Lower leg skin (tissue), 4 donors: Measurements from ENCODE around the gene CRMP1. TPM values are rescaled to one million over a fixed set of nuclear protein-coding genes. Genes with fewer than 3 reads are reported as not detected.

Experiments
- DNase-seq, 2 donors: peaks; one replicate each; pipeline ENCODE4 v3.0.0-alpha.2; 2019; ENCODE audit warnings: low spot score in 2 of 2
- H3K4me3 ChIP-seq: fragments of 200-600 bp; sonication (generic); 2 replicates; pipeline ENCODE4 v1.5.1; 2017; ENCODE audit warnings: mild to moderate bottlenecking, low read depth; ENCODE audit not compliant: poor library complexity, severe bottlenecking
- POLR2A ChIP-seq, 2 donors: fragments of 450-650 bp; IDR thresholded peaks; one replicate each; pipeline ENCODE4 v1.6.1; 2016 to 2017; ENCODE audit warnings: antibody characterized with exemption in 2 of 2, mild to moderate bottlenecking in 1 of 2, moderate library complexity in 1 of 2
- WGBS, 2 donors: methylation state at CpG; one replicate each; pipeline ENCODE4 v1.1.5; 2018; 5-methylcytosine and 5-hydroxymethylcytosine counted together
- intact Hi-C: fragments of 100-400 bp; cut with DNase I; formaldehyde crosslinking; loops from one replicate; pipeline ENCODE4 v1.15.0; 2023; ENCODE audit warnings: low total_unique reads
- total RNA-seq, 4 donors: library from RNA; depleted of rRNA; stranded (reverse); fragments of >200 nt; gene quantifications; one replicate each; pipeline ENCODE4 v1.1.0, GENCODE V29; 2016
- TF ChIP-seq, protein P1 (sequence below), 3 donors: fragments of 450-650 bp; IDR thresholded peaks; one replicate each; pipeline ENCODE4 v1.5.1; 2016; ENCODE audit warnings: antibody characterized with exemption in 3 of 3, mild to moderate bottlenecking in 3 of 3, moderate library complexity in 2 of 3

The CRMP1 gene
- total RNA-seq, 4 donors from 2014 or later = 0.17 to 1.2 (median 0.17) TPM; not detected in 1

- TF ChIP-seq POLR2A (IDR thresholded peaks at IDR 0.05) = no peak
- DNase-seq = no peak
- WGBS, 2 donors = 42 to 66% methylated on average over 1 of the region's 1 CpG
- intact Hi-C loops = no loop called here
- no peak overlapping the region for H3K4me3 ChIP-seq
Observed at GRCh38 chr4:5790546-5790857, 102.4 kb downstream of the CRMP1 start.

DNA sequence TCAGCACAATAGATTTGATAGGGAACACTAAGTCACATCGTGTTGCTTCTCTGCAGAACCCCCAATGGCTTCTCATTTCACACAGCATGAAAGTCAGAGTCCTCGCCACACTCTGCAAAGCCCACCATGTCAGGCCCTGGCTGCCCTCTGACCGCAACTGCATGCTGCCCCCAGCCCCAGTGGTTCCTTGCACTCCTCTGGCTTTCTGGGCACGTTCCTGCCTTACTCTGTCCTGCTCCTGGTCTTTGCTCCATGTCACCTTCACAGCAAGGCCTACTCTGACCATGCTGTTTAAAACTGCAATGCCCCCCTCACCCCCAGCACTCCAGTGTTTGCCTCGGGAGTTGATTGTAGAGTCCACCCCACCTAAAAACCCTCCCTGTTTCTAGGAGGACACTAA lies 103.7 kb downstream of the CRMP1 start:
- peak in 1 of 2 donors; percentile 67 for DNase-seq
- no peak for TF ChIP-seq POLR2A (IDR thresholded peaks at IDR 0.05)
- TF ChIP-seq, protein P1, sequence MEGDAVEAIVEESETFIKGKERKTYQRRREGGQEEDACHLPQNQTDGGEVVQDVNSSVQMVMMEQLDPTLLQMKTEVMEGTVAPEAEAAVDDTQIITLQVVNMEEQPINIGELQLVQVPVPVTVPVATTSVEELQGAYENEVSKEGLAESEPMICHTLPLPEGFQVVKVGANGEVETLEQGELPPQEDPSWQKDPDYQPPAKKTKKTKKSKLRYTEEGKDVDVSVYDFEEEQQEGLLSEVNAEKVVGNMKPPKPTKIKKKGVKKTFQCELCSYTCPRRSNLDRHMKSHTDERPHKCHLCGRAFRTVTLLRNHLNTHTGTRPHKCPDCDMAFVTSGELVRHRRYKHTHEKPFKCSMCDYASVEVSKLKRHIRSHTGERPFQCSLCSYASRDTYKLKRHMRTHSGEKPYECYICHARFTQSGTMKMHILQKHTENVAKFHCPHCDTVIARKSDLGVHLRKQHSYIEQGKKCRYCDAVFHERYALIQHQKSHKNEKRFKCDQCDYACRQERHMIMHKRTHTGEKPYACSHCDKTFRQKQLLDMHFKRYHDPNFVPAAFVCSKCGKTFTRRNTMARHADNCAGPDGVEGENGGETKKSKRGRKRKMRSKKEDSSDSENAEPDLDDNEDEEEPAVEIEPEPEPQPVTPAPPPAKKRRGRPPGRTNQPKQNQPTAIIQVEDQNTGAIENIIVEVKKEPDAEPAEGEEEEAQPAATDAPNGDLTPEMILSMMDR (IDR thresholded peaks at IDR 0.05) = no peak
- H3K4me3 ChIP-seq = no peak overlapping the region
- intact Hi-C loops = no loop called here
- WGBS, 2 donors = 85 to 94% methylated on average over 5 of the region's 5 CpGs

- no peak overlapping the region for H3K4me3 ChIP-seq
- no peak for TF ChIP-seq POLR2A (IDR thresholded peaks at IDR 0.05)
- TF ChIP-seq, protein P1 (IDR thresholded peaks at IDR 0.05) = no peak
- intact Hi-C loops = no loop called here
- 36 to 37% methylated on average over 2 of the region's 2 CpGs for WGBS, 2 donors
- peak in 1 of 2 donors; percentile 40 for DNase-seq
Observed at GRCh38 chr4:5788144-5788543, 104.7 kb downstream of the CRMP1 start.

GRCh38 chr4:5787311-5787710 lies 105.6 kb downstream of the CRMP1 start:
- WGBS, 2 donors = 95 to 97% methylated on average over 8 of the region's 8 CpGs
- no peak overlapping the region for H3K4me3 ChIP-seq
- peak in 1 of 2 donors; percentile 72 for DNase-seq
- intact Hi-C loops = no loop called here
- TF ChIP-seq POLR2A (IDR thresholded peaks at IDR 0.05) = no peak
- TF ChIP-seq, protein P1 (IDR thresholded peaks at IDR 0.05) = no peak

GRCh38 chr4:5785806-5786680 lies 106.8 kb downstream of the CRMP1 start:
- H3K4me3 ChIP-seq = no peak overlapping the region
- WGBS, 2 donors = 83 to 84% methylated on average over 9 of the region's 9 CpGs
- TF ChIP-seq, protein P1 (IDR thresholded peaks at IDR 0.05) = no peak
- TF ChIP-seq POLR2A (IDR thresholded peaks at IDR 0.05) = no peak
- intact Hi-C loops = no loop called here
- DNase-seq = peak in 1 of 2 donors; percentile 39

GRCh38 chr4:5784960-5785611 lies 107.8 kb downstream of the CRMP1 start:
- no peak overlapping the region for H3K4me3 ChIP-seq
- WGBS, 2 donors = 70 to 75% methylated on average over 9 of the region's 9 CpGs
- intact Hi-C loops = no loop called here
- TF ChIP-seq POLR2A (IDR thresholded peaks at IDR 0.05) = no peak
- TF ChIP-seq, protein P1 (IDR thresholded peaks at IDR 0.05) = no peak
- DNase-seq = peak in 1 of 2 donors; percentile 73
